SKM-1 (cell line): ENCODE data around the gene GH2.
"Not testable (repeated sequence)": the region's sequence is repeated elsewhere in the genome, so short reads cannot be mapped to it uniquely, and the experiment has no call there.

ENCODE experiments used
- DNase-seq: peaks from one replicate; lab custom pipeline; 2025; ENCODE audit not compliant: unreplicated experiment; lab: John Stamatoyannopoulos, UW

The GH2 gene

GRCh38 chr17:63881935-63882601 is at the start of gene GH2:
GH2 (minus strand) TSS chr17:63881944; CDS start chr17:63881801, 143 bp downstream.
- DNase-seq, result peak; percentile 42

GRCh38 chr17:63930951-63931575 is 49.3 kb upstream of the GH2 start:
- no peak for DNase-seq

- no peak for DNase-seq
Observed at GRCh38 chr17:63929860-63930766, 48.4 kb upstream of the GH2 start.

- no peak for DNase-seq
Observed at GRCh38 chr17:63928966-63929695, 47.4 kb upstream of the GH2 start.

GRCh38 chr17:63928172-63928666 is 46.5 kb upstream of the GH2 start:
- no peak for DNase-seq

GRCh38 chr17:63927464-63928171 is 45.9 kb upstream of the GH2 start:
- no peak for DNase-seq

- DNase-seq, result no peak
Observed at GRCh38 chr17:63926164-63926563, 44.4 kb upstream of the GH2 start.

GRCh38 chr17:63925615-63926014 is 43.9 kb upstream of the GH2 start:
- no peak for DNase-seq

- not testable (repeated sequence) for DNase-seq
Observed at GRCh38 chr17:63922402-63922801, 40.7 kb upstream of the GH2 start.

GRCh38 chr17:63920779-63921178 is 39.0 kb upstream of the GH2 start:
- not testable (repeated sequence) for DNase-seq

GRCh38 chr17:63920050-63920449 is 38.3 kb upstream of the GH2 start:
- DNase-seq, result not testable (repeated sequence)

GRCh38 chr17:63919311-63919723 is 37.6 kb upstream of the GH2 start:
- DNase-seq, result peak; percentile 38

- DNase-seq, result not testable (repeated sequence)
Observed at GRCh38 chr17:63918789-63919305, 37.1 kb upstream of the GH2 start, which contains the start of gene GH1. GH1 (minus strand) TSS chr17:63918839; CDS start chr17:63918776, 63 bp downstream.

- no peak for DNase-seq
Observed at GRCh38 chr17:63918305-63918704, 36.6 kb upstream of the GH2 start.

- DNase-seq, result no peak
Observed at GRCh38 chr17:63917646-63918045, 35.9 kb upstream of the GH2 start.

GRCh38 chr17:63917206-63917605 is 35.5 kb upstream of the GH2 start:
- DNase-seq, result not testable (repeated sequence)

GRCh38 chr17:63916566-63917185 is 34.9 kb upstream of the GH2 start:
- DNase-seq, result no peak

- DNase-seq, result not testable (repeated sequence)
Observed at GRCh38 chr17:63915753-63916152, 34.0 kb upstream of the GH2 start.

- DNase-seq, result no peak
Observed at GRCh38 chr17:63914471-63914870, 32.7 kb upstream of the GH2 start.
